Loucy (cell line): ENCODE results near the gene COMMD2.

ENCODE experiments used
- CTCF ChIP-seq: fragments of 200-600 bp; sonication (generic); conservative IDR thresholded peaks from 2 replicates; pipeline ENCODE4 v1.5.1; 2014; ENCODE audit warnings: mild to moderate bottlenecking, antibody characterized with exemption, low read length
- EZH2phosphoT487 ChIP-seq: fragments of 200-600 bp; IDR thresholded peaks from 2 replicates; pipeline ENCODE4 v1.6.1; 2018; ENCODE audit warnings: antibody characterized with exemption, mild to moderate bottlenecking, moderate library complexity, borderline replicate concordance

- TF ChIP-seq EZH2phosphoT487 (no peak), CTCF (no peak)
These were observed 20.1 kb downstream of the COMMD2 start for GRCh38 chr3:149732234-149732633.
